ENCODE data around the gene PIK3R5.
"Not testable (repeated sequence)": the region's sequence is repeated elsewhere in the genome, so short reads cannot be mapped to it uniquely, and the experiment has no call there.

PIK3R5 gene

DNA sequence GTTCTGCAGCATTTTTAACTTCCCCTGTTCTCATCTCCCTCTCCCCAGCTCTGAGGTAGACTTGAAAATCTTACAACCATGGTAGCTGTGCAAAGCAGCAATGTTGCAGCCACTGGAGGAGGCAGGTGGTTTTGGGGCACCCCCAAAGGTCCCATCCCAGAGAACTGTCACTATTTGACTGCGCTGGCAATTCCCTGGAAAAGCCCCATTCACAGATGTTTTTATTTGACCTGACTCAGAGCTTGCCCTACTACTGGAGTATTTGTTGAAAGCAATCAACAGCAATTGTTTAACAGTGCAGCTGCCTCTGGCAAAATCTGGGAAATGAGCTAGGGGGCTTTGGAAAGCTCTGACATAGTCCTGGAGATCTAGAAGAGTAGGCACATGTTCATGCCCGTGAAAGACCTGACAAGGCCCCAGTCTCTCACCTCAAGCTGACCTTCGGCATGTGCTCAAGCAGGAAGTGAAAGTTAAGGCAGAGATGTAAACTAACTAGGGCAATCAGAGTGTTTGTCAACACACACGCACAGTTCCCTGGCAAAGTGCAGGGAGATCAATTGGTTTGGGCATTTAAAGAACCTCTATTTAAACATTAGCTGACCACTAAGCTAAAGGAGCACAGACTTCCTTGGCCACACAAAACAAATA is 19.7 kb upstream of the PIK3R5 start:
- DNase-seq (ENCODE audit: low read depth, low spot score): no peak

DNA sequence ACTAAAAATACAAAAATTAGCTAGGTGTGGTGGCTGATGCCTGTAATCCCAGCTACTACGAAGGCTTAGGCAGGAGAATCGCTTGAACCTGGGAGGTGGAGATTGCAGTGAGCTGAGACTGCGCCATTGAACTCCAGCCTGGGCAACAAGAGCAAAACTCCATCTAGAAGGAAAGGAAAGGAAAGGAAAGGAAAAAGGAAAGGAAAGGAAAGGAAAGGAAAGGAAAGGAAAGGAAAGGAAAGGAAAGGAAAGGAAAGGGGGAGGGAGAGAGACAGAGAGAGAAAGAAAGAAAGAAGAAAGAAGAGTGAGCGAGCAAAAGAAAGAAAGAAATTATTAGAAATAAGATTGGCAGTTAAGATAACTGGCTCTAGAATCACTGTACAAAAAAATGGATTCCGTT is 18.7 kb upstream of the PIK3R5 start:
- not testable (repeated sequence) for DNase-seq (ENCODE audit: low read depth, low spot score)

DNA sequence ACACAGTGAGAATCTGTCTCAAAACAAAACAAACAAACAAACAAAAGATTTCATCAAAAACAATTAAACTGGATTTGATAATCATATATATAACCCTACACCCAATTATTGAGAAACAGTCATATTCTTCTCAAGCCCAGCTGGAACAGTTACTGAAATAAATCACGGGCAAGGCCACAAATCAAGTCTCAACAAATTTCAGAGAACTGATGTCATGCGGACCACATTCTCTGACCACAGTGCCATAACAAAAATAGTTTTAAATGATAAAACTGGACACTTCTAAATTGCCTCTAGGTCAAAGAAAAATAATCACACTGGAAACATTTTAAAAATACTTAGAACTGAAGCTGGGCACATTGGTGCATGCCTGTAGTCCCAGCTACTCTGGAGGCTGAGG is 15.9 kb upstream of the PIK3R5 start:
- DNase-seq (ENCODE audit: low read depth, low spot score): no peak

DNA sequence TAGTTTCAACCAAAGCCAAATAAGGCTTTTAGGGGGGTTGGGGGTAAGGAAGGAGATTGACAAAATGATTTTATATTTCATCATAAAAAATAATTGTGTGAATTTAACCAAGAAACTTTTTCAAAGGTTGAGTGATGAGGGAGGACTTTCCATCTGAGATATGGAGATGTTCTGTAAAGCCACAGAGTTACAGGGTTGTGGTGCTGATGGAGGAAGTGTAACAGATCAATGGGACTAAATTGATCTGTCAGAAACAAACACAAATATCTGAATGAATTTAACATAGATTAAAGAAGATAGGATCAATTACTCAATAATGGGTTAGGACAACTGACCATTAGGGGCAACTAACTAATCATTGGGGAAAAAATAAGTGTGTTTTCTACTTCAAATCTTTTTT is 14.2 kb upstream of the PIK3R5 start:
- DNase-seq (ENCODE audit: low read depth, low spot score): no peak

DNA sequence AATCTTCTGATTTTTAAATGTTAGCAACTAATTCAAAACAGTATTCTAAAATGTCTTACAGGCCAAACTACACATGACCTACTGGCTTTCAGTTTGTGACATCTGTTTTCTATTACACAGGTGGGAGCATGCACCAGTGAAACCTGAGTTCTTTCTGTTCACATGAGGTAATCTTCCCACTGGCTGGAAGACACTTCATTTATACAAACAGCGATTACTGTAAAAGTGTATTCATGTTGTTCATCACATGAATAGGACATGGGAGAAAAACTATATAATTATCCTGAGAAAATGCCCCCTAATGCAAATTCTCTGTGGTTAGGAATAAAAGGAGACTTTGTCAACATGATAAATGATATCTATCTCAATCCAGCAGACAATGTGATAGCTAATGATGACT is 11.1 kb upstream of the PIK3R5 start:
- DNase-seq (ENCODE audit: low read depth, low spot score): no peak

DNA sequence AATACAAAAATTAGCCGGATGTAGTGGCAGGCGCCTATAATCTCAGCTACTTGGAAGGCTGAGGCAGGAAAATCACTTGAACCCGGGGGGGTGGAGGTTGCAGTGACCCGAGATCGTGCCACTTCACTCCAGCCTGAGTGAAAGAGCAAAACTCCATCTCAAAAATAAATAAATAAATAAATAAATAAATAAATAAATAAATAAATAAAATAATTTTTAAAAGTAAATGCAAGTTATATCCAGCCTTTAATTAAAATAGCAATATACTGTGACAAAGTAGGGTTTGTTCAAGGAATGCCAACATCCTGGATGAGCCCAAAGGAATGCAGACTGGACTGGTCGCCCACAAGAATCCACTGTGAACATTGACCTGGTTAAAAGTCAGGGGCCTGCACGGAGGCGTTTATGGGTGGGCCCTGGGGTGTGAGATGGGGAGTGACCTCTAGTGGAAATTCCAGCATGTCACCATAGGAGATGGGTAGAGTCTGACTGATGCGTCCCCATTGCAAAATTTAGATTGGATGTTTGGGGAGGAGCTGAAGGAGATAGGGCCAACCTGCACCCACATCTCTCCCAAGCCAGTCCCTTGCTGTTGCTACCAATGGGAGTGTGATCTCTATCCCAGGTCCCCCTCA is 9.7 kb upstream of the PIK3R5 start:
- no peak for DNase-seq (ENCODE audit: low read depth, low spot score)

DNA sequence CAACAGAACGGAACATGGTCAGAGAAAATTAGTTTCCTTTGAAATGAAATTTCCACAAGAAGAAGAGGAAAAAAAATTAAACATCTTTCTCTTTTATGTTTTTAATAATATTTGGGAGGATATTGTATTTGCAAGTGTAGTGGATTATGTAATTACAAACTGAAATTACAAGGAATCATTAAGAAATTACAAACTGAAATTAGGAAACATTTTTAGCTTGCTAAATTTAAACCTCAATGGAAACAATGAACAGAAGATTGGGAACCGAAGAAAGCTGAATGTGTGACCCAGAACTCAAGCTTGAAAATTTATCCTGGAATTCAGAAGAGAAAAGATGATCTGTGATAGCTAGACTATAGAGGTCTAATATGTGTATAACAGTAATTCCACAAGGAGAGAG is 4.4 kb upstream of the PIK3R5 start:
- no peak for DNase-seq (ENCODE audit: low read depth, low spot score)

DNA sequence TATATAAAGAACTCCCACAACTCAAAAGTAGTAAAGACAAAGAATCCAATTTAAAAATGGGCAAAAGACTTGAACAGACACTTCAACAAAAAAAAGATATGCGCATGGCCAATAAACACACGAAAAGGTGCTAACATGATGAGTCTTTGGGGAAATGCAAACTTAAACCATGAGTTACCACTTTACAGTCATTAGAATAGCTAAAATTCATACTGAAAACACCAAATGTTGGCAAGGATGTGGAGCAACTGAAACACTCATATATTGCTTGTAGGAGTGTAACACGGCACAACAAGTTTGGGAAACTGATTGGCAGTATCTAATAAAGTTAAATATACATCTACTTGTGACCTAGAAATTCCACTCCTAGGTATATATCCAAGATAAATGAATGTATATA is 3.0 kb upstream of the PIK3R5 start:
- DNase-seq (ENCODE audit: low read depth, low spot score): no peak

DNA sequence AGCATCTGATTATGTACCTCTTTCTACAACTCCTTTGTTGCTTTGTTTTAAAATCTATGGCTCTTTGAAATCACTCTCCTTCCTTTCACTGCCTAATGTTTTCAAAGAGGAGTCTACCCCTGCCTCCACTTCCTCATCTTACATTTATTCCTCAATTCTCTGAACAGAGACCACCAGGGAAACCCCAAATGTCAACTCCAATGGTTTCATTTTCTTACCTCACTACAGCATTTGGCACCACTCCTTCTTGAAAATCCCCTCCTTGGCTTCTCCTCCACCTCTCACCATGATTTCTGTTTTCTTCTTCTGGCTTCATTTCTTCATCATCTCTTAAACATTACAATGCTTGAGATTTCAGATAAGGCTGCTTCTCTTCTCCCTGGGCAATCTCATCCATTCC is 2.4 kb upstream of the PIK3R5 start:
- no peak for DNase-seq (ENCODE audit: low read depth, low spot score)

DNA sequence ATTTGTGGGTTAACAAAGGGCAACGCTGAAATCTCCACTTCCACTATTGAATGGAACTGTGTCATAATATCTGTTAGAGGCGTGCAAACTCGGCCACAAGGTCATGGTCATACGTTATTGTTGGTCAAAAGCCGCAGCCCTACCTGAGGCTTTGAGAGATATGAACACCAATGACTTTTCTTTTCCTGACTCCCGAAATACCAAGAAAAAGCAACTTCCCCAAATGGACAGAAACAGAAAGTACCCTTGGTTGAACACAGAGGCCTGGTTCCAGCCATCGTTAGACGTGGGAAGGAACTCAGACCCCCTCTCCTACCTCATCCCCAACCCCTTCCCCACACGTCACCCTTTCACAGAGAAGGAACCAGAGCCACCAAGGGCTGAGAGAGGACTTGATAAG is 1.4 kb upstream of the PIK3R5 start:
- no peak for DNase-seq (ENCODE audit: low read depth, low spot score)

DNA sequence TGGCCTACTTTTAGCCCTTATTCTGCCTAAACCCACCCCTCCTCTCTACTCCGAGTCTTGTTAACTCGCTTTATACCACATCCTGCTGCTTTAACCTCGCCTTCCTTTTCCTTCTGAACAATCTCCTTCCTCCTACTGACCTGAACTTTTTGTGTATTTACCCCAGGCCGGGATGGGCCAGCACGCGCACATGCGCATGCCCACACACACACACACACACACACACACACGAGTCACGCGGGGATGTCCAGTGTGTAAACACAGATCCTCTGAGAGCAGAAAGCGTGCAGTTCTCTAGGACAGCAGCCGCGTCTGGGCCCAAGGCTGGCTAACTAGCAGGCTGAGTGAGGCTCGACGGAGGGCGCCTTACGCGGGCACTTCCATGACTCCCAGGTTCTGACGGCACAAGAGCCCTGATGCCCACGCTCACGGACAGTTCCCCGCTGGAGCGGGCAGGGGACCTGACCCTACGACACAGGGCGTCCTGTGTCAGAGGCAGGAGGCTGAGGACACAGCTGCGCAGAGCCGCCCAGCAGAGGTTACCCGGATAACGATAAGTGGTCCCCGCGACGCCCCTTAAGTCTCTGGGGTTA is 610 bp downstream of the PIK3R5 start:
- DNase-seq (ENCODE audit: low read depth, low spot score): no peak

DNA sequence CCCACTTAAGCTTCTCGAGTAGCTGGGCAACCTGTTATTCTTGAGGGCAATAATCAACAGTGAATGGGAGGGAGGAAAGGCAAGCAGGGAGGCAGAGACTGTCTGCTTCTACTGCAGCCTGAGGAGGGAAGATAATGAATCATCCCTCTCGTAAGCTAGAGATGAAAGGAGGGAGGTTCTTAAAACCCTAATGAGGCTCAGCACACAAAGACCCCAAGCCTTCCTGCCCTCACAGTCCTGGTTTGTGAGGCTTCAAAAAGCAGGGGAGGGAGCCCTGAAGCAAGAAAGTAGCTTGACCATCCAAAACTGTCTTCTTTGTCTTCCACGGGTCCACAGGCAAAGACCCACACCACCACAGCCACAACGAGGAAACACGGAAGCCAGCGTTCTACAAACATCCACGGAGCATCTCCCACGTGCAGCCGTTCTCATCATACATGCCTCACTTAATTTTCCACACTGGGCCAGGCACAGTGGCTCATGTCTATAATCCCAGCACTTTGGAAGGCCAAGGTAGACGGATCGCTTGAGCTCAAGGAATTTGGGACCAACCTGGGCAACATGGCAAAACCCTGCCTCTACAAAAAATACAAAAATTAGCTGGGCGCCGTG is 1.8 kb downstream of the PIK3R5 start:
- DNase-seq (ENCODE audit: low read depth, low spot score): no peak

DNA sequence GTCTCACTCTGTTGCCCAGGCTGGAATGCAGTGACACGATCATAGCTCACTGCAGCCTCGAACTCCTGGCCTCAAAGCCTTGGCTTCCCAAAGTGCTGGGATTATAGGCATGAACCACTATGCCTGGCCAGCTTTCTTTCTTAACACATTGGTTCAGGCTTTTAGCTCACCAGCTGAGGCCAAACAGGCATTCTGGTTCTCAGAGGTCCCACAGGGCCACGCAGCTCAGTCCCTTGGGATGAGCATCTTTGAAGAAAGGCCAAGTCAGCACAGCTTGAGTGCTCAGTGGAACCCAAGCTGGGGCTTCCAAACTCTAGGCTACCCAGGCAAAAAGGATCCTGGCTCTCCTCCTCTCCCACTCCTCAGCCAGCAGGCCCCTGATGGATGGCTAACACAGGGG is 2.5 kb downstream of the PIK3R5 start:
- no peak for DNase-seq (ENCODE audit: low read depth, low spot score)

DNA sequence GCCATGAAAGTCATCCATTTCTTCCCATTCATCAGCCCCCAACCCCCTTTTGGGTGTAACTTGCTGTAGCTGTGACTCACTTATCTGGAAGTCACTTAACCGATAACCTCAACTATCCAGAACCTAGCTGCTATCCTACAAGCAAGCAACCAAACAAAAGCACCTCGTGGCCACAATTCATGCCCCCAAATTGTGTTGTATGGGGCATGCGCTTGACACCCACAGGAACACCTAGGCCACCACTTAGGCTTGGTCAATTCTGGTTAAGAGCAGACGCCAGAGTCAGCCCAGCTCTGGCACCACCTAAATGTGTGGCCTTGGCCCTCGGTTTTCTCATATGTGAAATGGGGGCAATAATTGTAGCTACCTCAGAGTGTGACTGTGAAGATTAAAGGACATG is 3.7 kb downstream of the PIK3R5 start:
- DNase-seq (ENCODE audit: low read depth, low spot score): no peak

DNA sequence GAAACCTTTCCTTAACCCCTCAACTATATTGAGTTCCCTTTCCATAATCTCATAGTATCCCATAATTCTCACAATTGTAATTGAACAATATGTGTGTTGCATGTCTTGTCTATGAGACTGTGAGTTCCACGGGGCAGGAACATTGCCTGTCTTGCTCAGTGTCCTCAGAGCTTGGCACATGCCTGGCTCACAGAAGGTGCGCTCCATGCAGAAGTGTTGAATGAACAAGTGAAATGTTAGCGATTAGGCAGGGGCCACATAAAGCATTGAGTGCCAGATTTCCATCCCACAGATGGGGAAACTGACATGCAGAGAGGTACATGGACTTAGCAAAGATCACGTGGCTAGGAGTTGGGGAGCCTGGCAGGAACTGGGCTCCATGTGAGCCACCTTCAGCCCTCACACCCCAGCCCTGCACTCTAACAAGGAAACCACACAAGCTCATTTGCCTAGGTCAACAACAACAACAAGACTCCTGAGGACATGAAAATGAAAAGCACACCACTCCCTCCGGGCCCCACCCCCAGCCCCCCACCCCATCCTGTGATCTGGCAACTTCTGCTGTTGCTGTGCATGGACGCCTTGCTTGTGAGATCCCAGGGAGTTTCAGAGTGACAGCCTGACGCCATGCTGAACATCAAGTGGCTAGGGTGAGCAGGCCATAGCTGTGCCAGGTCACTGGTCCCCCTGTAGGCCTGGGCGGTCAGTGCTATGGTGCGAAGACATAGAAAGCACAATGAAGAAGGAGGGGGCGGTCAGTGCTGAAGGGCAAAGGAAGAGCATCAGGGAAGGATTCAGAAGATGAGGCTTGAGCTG is 5.0 kb downstream of the PIK3R5 start:
- DNase-seq (ENCODE audit: low read depth, low spot score): no peak

DNA sequence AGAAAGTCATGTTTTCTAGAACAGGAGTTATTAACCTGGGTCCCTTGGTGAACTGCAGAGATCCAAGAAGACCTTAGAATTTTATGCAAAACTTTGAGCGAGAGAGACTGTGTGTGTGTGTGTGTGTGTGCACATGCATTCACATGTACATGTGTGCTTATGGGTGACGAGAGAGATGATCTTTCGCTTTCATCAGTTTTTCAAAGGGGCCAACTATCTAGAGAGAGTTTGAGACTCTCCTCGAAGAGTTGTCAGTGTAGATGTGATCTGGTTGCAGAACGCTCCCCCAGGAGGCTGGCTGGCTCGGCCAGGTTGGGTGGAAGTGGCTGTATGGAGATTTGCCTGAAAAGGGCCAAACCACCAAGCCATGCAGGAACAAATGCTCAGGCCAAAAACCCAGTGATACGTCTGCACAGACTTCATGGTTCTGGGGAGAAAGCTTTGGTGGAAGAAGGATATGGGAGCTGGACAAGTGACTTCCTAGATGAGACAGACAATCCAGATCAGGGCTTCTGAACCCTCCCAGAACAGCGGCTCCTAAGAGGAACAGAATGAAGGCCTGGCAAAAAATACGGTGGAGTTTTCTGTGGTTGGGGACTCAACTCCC is 6.1 kb downstream of the PIK3R5 start:
- DNase-seq (ENCODE audit: low read depth, low spot score): no peak

DNA sequence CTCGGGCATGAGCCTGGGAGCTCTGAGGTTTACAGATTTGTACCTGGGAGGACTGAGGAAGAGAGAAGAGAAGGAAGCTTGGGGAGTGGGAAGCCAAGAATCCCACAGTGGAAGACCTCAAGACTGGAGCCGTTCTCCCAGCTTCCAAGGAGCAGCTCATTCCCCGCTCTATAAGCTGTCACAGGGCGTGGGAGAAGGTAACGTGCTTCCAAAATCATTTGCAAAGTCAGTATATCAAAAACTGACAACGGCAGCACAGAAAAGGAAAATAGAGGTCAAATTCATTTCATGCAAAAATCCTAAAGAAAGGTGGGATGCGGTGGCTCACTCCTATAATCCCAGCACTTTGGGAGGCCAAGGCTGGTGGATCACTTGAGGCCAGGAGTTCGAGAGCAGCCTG is 7.8 kb downstream of the PIK3R5 start:
- DNase-seq (ENCODE audit: low read depth, low spot score): no peak

DNA sequence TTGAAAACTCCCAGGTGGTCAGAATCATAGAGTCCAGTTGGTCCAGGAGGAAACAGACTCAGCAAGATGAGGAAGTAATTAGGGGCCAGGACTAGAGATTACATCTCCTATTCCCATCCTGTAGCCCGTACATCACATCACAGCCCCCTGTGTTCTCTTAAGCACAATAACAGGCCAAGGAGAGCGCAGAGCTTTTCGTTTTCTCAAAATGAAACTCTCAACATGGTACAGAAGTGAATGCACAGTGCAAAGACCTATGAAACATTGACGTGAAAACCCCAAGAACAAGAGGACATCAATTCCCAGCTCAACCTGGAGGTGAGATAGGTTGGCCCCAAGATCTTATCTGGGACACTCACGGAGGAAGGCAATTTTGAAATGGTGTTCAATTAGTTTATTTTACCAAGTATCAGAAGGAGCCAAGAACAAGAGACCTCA is 9.0 kb downstream of the PIK3R5 start:
- DNase-seq (ENCODE audit: low read depth, low spot score): no peak

DNA sequence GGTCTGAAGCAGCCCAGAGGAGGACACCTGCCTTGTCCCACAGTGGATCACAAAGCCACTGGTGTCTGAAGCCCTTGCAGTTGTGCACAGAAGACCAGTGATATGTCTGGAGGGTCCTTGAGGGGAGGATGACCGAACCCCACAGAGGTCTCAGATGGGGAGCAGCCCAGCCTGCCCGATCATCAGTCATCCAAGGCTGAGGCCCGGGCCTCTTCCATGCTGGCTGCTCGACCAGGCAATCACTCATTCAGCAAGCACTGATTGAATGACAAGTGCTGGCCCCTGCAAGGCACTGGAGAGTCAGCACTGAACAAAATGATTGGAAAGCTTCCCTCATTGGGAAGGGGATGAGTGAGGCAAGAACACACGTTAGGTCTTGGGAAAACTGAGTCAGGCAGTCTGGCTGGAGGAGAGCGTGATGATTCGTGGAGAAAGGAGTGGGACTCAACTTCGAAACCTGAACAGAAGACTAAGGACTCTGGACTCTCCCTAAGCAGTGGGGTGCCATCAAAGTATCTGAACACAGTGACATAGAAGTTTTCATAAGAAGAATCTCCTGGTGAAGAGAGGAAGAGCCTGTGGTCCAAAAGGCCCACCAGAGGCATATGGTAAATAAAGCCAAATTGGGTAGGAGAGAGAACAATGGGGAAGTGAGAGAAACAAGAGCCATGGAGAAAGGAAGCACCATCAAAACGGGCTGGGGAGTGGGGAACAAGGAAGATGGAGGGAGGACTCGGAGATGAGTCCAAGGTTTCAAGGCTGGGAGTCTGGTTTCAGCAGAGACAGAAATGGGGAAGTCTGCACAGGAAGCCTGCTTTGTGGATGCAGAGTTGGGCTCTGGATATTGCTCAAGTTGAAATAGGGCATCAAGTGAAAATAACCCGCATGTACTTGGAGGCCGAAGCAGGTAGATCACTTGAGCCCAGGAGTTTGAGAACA is 10.2 kb downstream of the PIK3R5 start:
- DNase-seq (ENCODE audit: low read depth, low spot score): no peak

DNA sequence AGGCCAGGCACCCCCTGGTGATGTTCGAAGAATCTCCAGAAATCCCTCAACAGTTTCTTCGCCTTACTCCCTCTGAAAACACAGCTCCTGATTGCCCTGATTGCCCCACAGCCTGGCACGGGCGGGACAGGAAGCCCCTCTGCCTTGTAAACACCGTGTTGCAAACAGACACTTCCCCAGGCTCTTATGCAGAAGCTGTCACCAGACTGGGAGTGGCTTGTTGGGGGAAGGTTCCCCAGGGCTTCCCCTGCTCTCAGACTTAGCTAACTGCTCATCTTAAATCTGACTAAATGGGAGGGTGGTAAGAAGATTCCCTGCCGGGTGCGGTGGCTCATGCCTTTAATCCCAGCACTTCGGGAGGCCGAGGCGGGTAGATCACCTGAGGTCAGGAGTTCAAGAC is 11.2 kb downstream of the PIK3R5 start:
- DNase-seq (ENCODE audit: low read depth, low spot score): peak; percentile 78
